ENCODE data around the gene PTCD1. TPM values are rescaled to one million over a fixed set of nuclear protein-coding genes. Genes with fewer than 3 reads are reported as not detected.

Gene PTCD1
- total RNA-seq (2014; rRNA removed; shearing (Covaris generic)) = 6.5 and 8.5 TPM in 2 replicates
- polyA plus RNA-seq (2015; cell fraction: cytosol; rRNA removed) = 2.3 and 3.4 TPM in 2 replicates
- polyA plus RNA-seq (2015; cell fraction: nucleus; rRNA removed) = 11.1 and 17.3 TPM in 2 replicates

GRCh38 chr7:99438573-99439480 lies at the start of gene PTCD1, which contains the start of gene CPSF4:
PTCD1 (minus strand) TSS chr7:99438798; CDS start chr7:99435242, 3,556 bp downstream.
CPSF4 (plus strand) TSS chr7:99438943; CDS start chr7:99439083, 140 bp downstream.
- DNase-seq (ENCODE audit: low read depth) = peak; percentile 93

GRCh38 chr7:99485094-99485493 lies 46.5 kb upstream of the PTCD1 start:
- DNase-seq (ENCODE audit: low read depth) = no peak

GRCh38 chr7:99478464-99479440 lies 40.2 kb upstream of the PTCD1 start:
- no peak for DNase-seq (ENCODE audit: low read depth)

GRCh38 chr7:99476107-99476506 lies 37.5 kb upstream of the PTCD1 start:
- no peak for DNase-seq (ENCODE audit: low read depth)

- DNase-seq (ENCODE audit: low read depth) = peak; percentile 52
Measured at GRCh38 chr7:99473315-99473596, 34.7 kb upstream of the PTCD1 start.

- DNase-seq (ENCODE audit: low read depth) = peak; percentile 96
Measured at GRCh38 chr7:99472561-99473314, 34.1 kb upstream of the PTCD1 start, which contains the start of gene ZNF789. ZNF789 (plus strand) TSS chr7:99472890; CDS start chr7:99476457, 3,567 bp downstream.

- DNase-seq (ENCODE audit: low read depth) = peak; percentile 54
Measured at GRCh38 chr7:99469381-99470065, 30.9 kb upstream of the PTCD1 start.

- DNase-seq (ENCODE audit: low read depth) = no peak
Measured at GRCh38 chr7:99468336-99468918, 29.8 kb upstream of the PTCD1 start.

GRCh38 chr7:99465421-99465768 lies 26.8 kb upstream of the PTCD1 start:
- no peak for DNase-seq (ENCODE audit: low read depth)

GRCh38 chr7:99461221-99461620 lies 22.6 kb upstream of the PTCD1 start:
- DNase-seq (ENCODE audit: low read depth) = no peak

- no peak for DNase-seq (ENCODE audit: low read depth)
Measured at GRCh38 chr7:99460651-99461050, 22.1 kb upstream of the PTCD1 start.

GRCh38 chr7:99459087-99459486 lies 20.5 kb upstream of the PTCD1 start:
- DNase-seq (ENCODE audit: low read depth) = no peak

GRCh38 chr7:99457650-99458493 lies 19.3 kb upstream of the PTCD1 start:
- DNase-seq (ENCODE audit: low read depth) = no peak

- DNase-seq (ENCODE audit: low read depth) = no peak
Measured at GRCh38 chr7:99457050-99457649, 18.6 kb upstream of the PTCD1 start.

- DNase-seq (ENCODE audit: low read depth) = no peak
Measured at GRCh38 chr7:99456288-99456687, 17.7 kb upstream of the PTCD1 start.

- DNase-seq (ENCODE audit: low read depth) = no peak
Measured at GRCh38 chr7:99455874-99456273, 17.3 kb upstream of the PTCD1 start.

- DNase-seq (ENCODE audit: low read depth) = no peak
Measured at GRCh38 chr7:99453105-99453504, 14.5 kb upstream of the PTCD1 start.

- DNase-seq (ENCODE audit: low read depth) = no peak
Measured at GRCh38 chr7:99452541-99452940, 13.9 kb upstream of the PTCD1 start.

GRCh38 chr7:99451936-99452335 lies 13.3 kb upstream of the PTCD1 start:
- no peak for DNase-seq (ENCODE audit: low read depth)
